Stimulated activated CD4-positive, alpha-beta T cell treated with anti-CD3 and anti-CD28 coated beads, Interleukin-4, amount 100 ng/mL, for 48 hours (primary cell): Measurements from ENCODE around the gene CLEC4G.
"Not testable (repeated sequence)": the region's sequence is repeated elsewhere in the genome, so short reads cannot be mapped to it uniquely, and the experiment has no call there.

Experiments used
- DNase-seq, 2 donors: peaks; one replicate each; pipeline ENCODE4 v3.0.0-alpha.2; 2020; ENCODE audit warnings: low read depth in 2 of 2

The CLEC4G gene

GRCh38 chr19:7732045-7732444 is at the start of gene CLEC4G:
TSS of gene CLEC4G (minus strand) at chr19:7732110. CDS start at chr19:7732102, 8 bp downstream.
- DNase-seq = no peak

- no peak for DNase-seq
Measured at GRCh38 chr19:7781157-7781556, 49.2 kb upstream of the CLEC4G start.

- no peak for DNase-seq
Measured at GRCh38 chr19:7779631-7780486, 47.9 kb upstream of the CLEC4G start.

GRCh38 chr19:7778081-7778480 is 46.2 kb upstream of the CLEC4G start:
- no peak for DNase-seq

- DNase-seq = no peak
Measured at GRCh38 chr19:7775761-7776160, 43.9 kb upstream of the CLEC4G start.

GRCh38 chr19:7773841-7774240 is 41.9 kb upstream of the CLEC4G start:
- DNase-seq = no peak

- peak in 1 of 2 donors; percentile 37 for DNase-seq
Measured at GRCh38 chr19:7772752-7773291, 40.9 kb upstream of the CLEC4G start.

GRCh38 chr19:7771072-7771471 is 39.2 kb upstream of the CLEC4G start:
- no peak for DNase-seq

- DNase-seq = no peak
Measured at GRCh38 chr19:7769171-7769570, 37.3 kb upstream of the CLEC4G start.

- DNase-seq = no peak
Measured at GRCh38 chr19:7767487-7767886, 35.6 kb upstream of the CLEC4G start.

- DNase-seq = no peak
Measured at GRCh38 chr19:7766535-7766934, 34.6 kb upstream of the CLEC4G start.

- DNase-seq = not testable (repeated sequence)
Measured at GRCh38 chr19:7765043-7765442, 33.1 kb upstream of the CLEC4G start.

- DNase-seq = not testable (repeated sequence)
Measured at GRCh38 chr19:7764157-7764556, 32.2 kb upstream of the CLEC4G start.

- no peak for DNase-seq
Measured at GRCh38 chr19:7763696-7764095, 31.8 kb upstream of the CLEC4G start.

- DNase-seq = no peak
Measured at GRCh38 chr19:7762719-7763293, 30.9 kb upstream of the CLEC4G start, which contains the start of gene CLEC4M. TSS of gene CLEC4M (plus strand) at chr19:7763243. CDS start at chr19:7763267, 24 bp downstream.

GRCh38 chr19:7759156-7759555 is 27.2 kb upstream of the CLEC4G start:
- no peak for DNase-seq

GRCh38 chr19:7757358-7757757 is 25.4 kb upstream of the CLEC4G start:
- DNase-seq = no peak

GRCh38 chr19:7756258-7756657 is 24.3 kb upstream of the CLEC4G start:
- no peak for DNase-seq

GRCh38 chr19:7751157-7751783 is 19.4 kb upstream of the CLEC4G start:
- peak; percentile 11 to 30 for DNase-seq

- no peak for DNase-seq
Measured at GRCh38 chr19:7748756-7749155, 16.8 kb upstream of the CLEC4G start.

GRCh38 chr19:7748171-7748570 is 16.3 kb upstream of the CLEC4G start:
- no peak for DNase-seq
